HG03354 (cell line): ENCODE results near the gene TMEM121.

Source experiments
- ATAC-seq: cut with Tn5 transposase; IDR thresholded peaks from one replicate; pipeline ENCODE4 v1.9.1; 2021; ENCODE audit warnings: mild to moderate bottlenecking; ENCODE audit not compliant: unreplicated experiment, poor library complexity, severe bottlenecking

The TMEM121 gene

GRCh38 chr14:105496831-105497591 lies 29.4 kb upstream of the TMEM121 start:
- ATAC-seq: no peak

GRCh38 chr14:105497671-105498429 lies 28.5 kb upstream of the TMEM121 start:
- no peak for ATAC-seq

GRCh38 chr14:105498430-105499255 lies 27.7 kb upstream of the TMEM121 start:
- no peak for ATAC-seq

- ATAC-seq: no peak
Observed at GRCh38 chr14:105499256-105500035, 26.9 kb upstream of the TMEM121 start.

GRCh38 chr14:105500036-105500725 lies 26.2 kb upstream of the TMEM121 start:
- ATAC-seq: no peak

GRCh38 chr14:105500726-105501101 lies 25.7 kb upstream of the TMEM121 start:
- ATAC-seq: no peak

- ATAC-seq: no peak
Observed at GRCh38 chr14:105501504-105502291, 24.7 kb upstream of the TMEM121 start.

GRCh38 chr14:105502446-105503295 lies 23.7 kb upstream of the TMEM121 start:
- ATAC-seq: no peak

- ATAC-seq: no peak
Observed at GRCh38 chr14:105503296-105503640, 23.1 kb upstream of the TMEM121 start.

- no peak for ATAC-seq
Observed at GRCh38 chr14:105503935-105504692, 22.3 kb upstream of the TMEM121 start.

- ATAC-seq: no peak
Observed at GRCh38 chr14:105505101-105505500, 21.3 kb upstream of the TMEM121 start.

GRCh38 chr14:105507247-105507646 lies 19.1 kb upstream of the TMEM121 start:
- ATAC-seq: no peak

- ATAC-seq: no peak
Observed at GRCh38 chr14:105508069-105508468, 18.3 kb upstream of the TMEM121 start.

- ATAC-seq: no peak
Observed at GRCh38 chr14:105508601-105509000, 17.8 kb upstream of the TMEM121 start.

GRCh38 chr14:105517096-105517495 lies 9.3 kb upstream of the TMEM121 start:
- no peak for ATAC-seq

GRCh38 chr14:105519946-105520698 lies 6.3 kb upstream of the TMEM121 start:
- ATAC-seq: no peak
